Glutamatergic neuron (in vitro differentiated cells): ENCODE results near the gene RNF144A. TPM values are rescaled to one million over a fixed set of nuclear protein-coding genes. Genes with fewer than 3 reads are reported as not detected.

ENCODE experiments used
- DNase-seq: peaks from one replicate; pipeline ENCODE4 v3.0.0; 2022
- H3K27ac Mint-ChIP-seq: one replicate; pipeline ENCODE4 v1.8.0; 2020; ENCODE audit warnings: mild to moderate bottlenecking, mixed read lengths, inconsistent platforms; ENCODE audit not compliant: unreplicated experiment
- H3K27me3 Mint-ChIP-seq: one replicate; pipeline ENCODE4 v1.8.0; 2020; ENCODE audit warnings: mild to moderate bottlenecking, moderate library complexity, mixed read lengths, inconsistent platforms; ENCODE audit not compliant: unreplicated experiment
- H3K36me3 Mint-ChIP-seq: one replicate; pipeline ENCODE4 v1.8.0; 2020; ENCODE audit warnings: mild to moderate bottlenecking, mixed read lengths, inconsistent platforms; ENCODE audit not compliant: unreplicated experiment
- H3K4me1 Mint-ChIP-seq: one replicate; pipeline ENCODE4 v1.8.0; 2020; ENCODE audit warnings: mild to moderate bottlenecking, low read depth, mixed read lengths, inconsistent platforms; ENCODE audit not compliant: unreplicated experiment
- H3K4me3 Mint-ChIP-seq: one replicate; pipeline ENCODE4 v1.8.0; 2020; ENCODE audit warnings: mild to moderate bottlenecking, mixed read lengths, inconsistent platforms; ENCODE audit not compliant: unreplicated experiment
- H3K9me3 Mint-ChIP-seq: one replicate; pipeline ENCODE4 v1.8.0; 2020; ENCODE audit warnings: mild to moderate bottlenecking, moderate library complexity, mixed read lengths, inconsistent platforms; ENCODE audit not compliant: unreplicated experiment
- CTCF ChIP-seq: fragments of 200-600 bp; sonication (generic); IDR thresholded peaks from one replicate; pipeline ENCODE4 v1.5.0; 2021; ENCODE audit not compliant: partially characterized antibody, unreplicated experiment
- total RNA-seq: library from RNA; stranded (reverse); fragmentation: NEBNext Ultra II Directional; extraction: Animal tissue kit (Norgen Biotek cat#: 25700); gene quantifications from one replicate; pipeline ENCODE4 v1.2.1, GENCODE V29; 2021; ENCODE audit not compliant: unreplicated experiment

Gene RNF144A
- total RNA-seq, 1 donor from 2014 or later: 40.2 TPM

GRCh38 chr2:7018282-7018701 lies 101.1 kb downstream of the RNF144A start:
- Mint-ChIP-seq H3K9me3 (peaks cover 25% of the 10 kb centered on the region), H3K27ac (no peak overlapping the region), H3K4me3 (peak overlapping the region; percentile 44), H3K4me1 (peaks cover 76% of the 10 kb centered on the region), H3K36me3 (peaks cover 10% of the 10 kb centered on the region), H3K27me3 (peaks cover 10% of the 10 kb centered on the region)
- no peak for DNase-seq
- TF ChIP-seq CTCF: no peak

- Mint-ChIP-seq H3K9me3 (peaks cover 25% of the 10 kb centered on the region), H3K36me3 (peaks cover 10% of the 10 kb centered on the region), H3K4me3 (peak overlapping the region; percentile 44), H3K27me3 (peaks cover 8% of the 10 kb centered on the region), H3K27ac (no peak overlapping the region), H3K4me1 (peaks cover 77% of the 10 kb centered on the region)
- no peak for TF ChIP-seq CTCF
- no peak for DNase-seq
These were observed 101.6 kb downstream of the RNF144A start for GRCh38 chr2:7018767-7019166.

GRCh38 chr2:7019191-7019590 lies 102.0 kb downstream of the RNF144A start:
- Mint-ChIP-seq H3K9me3 (peaks cover 25% of the 10 kb centered on the region), H3K36me3 (peaks cover 10% of the 10 kb centered on the region), H3K4me1 (peaks cover 73% of the 10 kb centered on the region), H3K4me3 (no peak overlapping the region), H3K27ac (no peak overlapping the region), H3K27me3 (peaks cover 8% of the 10 kb centered on the region)
- no peak for TF ChIP-seq CTCF
- no peak for DNase-seq

GRCh38 chr2:7020059-7020458 lies 102.8 kb downstream of the RNF144A start:
- H3K9me3 Mint-ChIP-seq: peaks cover 21% of the 10 kb centered on the region
- H3K27me3 Mint-ChIP-seq: peaks cover 7% of the 10 kb centered on the region
- H3K4me3 Mint-ChIP-seq: no peak overlapping the region
- peaks cover 10% of the 10 kb centered on the region for H3K36me3 Mint-ChIP-seq
- no peak for TF ChIP-seq CTCF
- no peak overlapping the region for H3K27ac Mint-ChIP-seq
- DNase-seq: no peak
- peaks cover 65% of the 10 kb centered on the region for H3K4me1 Mint-ChIP-seq

GRCh38 chr2:7020468-7020867 lies 103.3 kb downstream of the RNF144A start:
- no peak for DNase-seq
- Mint-ChIP-seq H3K27ac (no peak overlapping the region), H3K4me3 (no peak overlapping the region), H3K27me3 (peaks cover 4% of the 10 kb centered on the region), H3K9me3 (peaks cover 16% of the 10 kb centered on the region), H3K36me3 (peaks cover 10% of the 10 kb centered on the region), H3K4me1 (peaks cover 60% of the 10 kb centered on the region)
- TF ChIP-seq CTCF: no peak
